Suprapubic skin (tissue), 4 donors: Measurements from ENCODE around the gene PSMD11. TPM values are rescaled to one million over a fixed set of nuclear protein-coding genes. Genes with fewer than 3 reads are reported as not detected.
A peak's percentile ranks its signal among the peaks of the same experiment; 100 is the strongest.

ENCODE experiments used
- DNase-seq, 2 donors: peaks; one replicate each; pipeline ENCODE4 v3.0.0-alpha.2; 2019; ENCODE audit warnings: low spot score in 2 of 2
- H3K27ac ChIP-seq: fragments of 200-600 bp; sonication (generic); one replicate; pipeline ENCODE4 v1.5.1; 2019
- H3K27me3 ChIP-seq: fragments of 200-600 bp; sonication (generic); one replicate; pipeline ENCODE4 v1.5.1; 2019
- H3K36me3 ChIP-seq: fragments of 200-600 bp; sonication (generic); one replicate; pipeline ENCODE4 v1.5.1; 2019
- H3K4me1 ChIP-seq: fragments of 200-600 bp; sonication (generic); one replicate; pipeline ENCODE4 v1.5.1; 2019
- H3K4me3 ChIP-seq: fragments of 200-600 bp; sonication (generic); one replicate; pipeline ENCODE4 v1.5.1; 2019; ENCODE audit warnings: mild to moderate bottlenecking
- H3K9me3 ChIP-seq: fragments of 200-600 bp; sonication (generic); one replicate; pipeline ENCODE4 v1.5.1; 2019
- CTCF ChIP-seq, 2 donors: fragments of 200-600 bp in 1 of 2; fragments of 450-650 bp in 1 of 2; sonication (generic) in 1 of 2; IDR thresholded peaks; one replicate each; pipeline ENCODE4 v1.5.1; 2016 to 2019; ENCODE audit warnings: antibody characterized with exemption in 2 of 2, mild to moderate bottlenecking in 1 of 2, moderate library complexity in 1 of 2
- EP300 ChIP-seq: sonication (generic); formaldehyde crosslinking; IDR thresholded peaks from one replicate; pipeline ENCODE4 v1.6.1; 2017; ENCODE audit warnings: antibody characterized with exemption
- POLR2A ChIP-seq, 2 donors: fragments of 450-650 bp; IDR thresholded peaks; one replicate each; pipeline ENCODE4 v1.6.1; 2017; ENCODE audit warnings: antibody characterized with exemption in 2 of 2, mild to moderate bottlenecking in 2 of 2, moderate library complexity in 2 of 2
- POLR2AphosphoS5 ChIP-seq, 3 donors: sonication (generic); formaldehyde crosslinking; IDR thresholded peaks; one replicate each; pipeline ENCODE4 v1.6.1; 2017; ENCODE audit warnings: antibody characterized with exemption in 3 of 3
- WGBS: methylation state at CpG from one replicate; pipeline ENCODE4 v1.1.5; 2018; 5-methylcytosine and 5-hydroxymethylcytosine counted together
- total RNA-seq, 4 donors: library from RNA; depleted of rRNA; stranded (reverse); fragments of >200 nt; gene quantifications; one replicate each; pipeline ENCODE4 v1.1.0, GENCODE V29; 2016

The PSMD11 gene
- total RNA-seq, 4 donors from 2014 or later: 52.3 to 59.9 (median 57.7) TPM

GRCh38 chr17:32492648-32493289 lies 48.5 kb downstream of the PSMD11 start:
- Histone ChIP-seq H3K4me3 (no peak overlapping the region), H3K36me3 (no peaks in the 10 kb centered on the region), H3K9me3 (no peaks in the 10 kb centered on the region), H3K4me1 (peaks cover 8% of the 10 kb centered on the region), H3K27me3 (no peaks in the 10 kb centered on the region), H3K27ac (no peak overlapping the region)
- TF ChIP-seq POLR2AphosphoS5 (IDR thresholded peaks at IDR 0.05) (no peak), POLR2A (IDR thresholded peaks at IDR 0.05) (no peak), CTCF (IDR thresholded peaks at IDR 0.05) (no peak), EP300 (no peak)
- DNase-seq: no peak
- WGBS: 92% methylated on average over 7 of the region's 7 CpGs

- WGBS: 96% methylated on average over 5 of the region's 15 CpGs
- Histone ChIP-seq H3K4me3 (no peak overlapping the region), H3K4me1 (peaks cover 5% of the 10 kb centered on the region), H3K9me3 (no peaks in the 10 kb centered on the region), H3K27me3 (no peaks in the 10 kb centered on the region), H3K27ac (no peak overlapping the region), H3K36me3 (no peaks in the 10 kb centered on the region)
- no peak for DNase-seq
- TF ChIP-seq POLR2A (IDR thresholded peaks at IDR 0.05): no peak
These were observed 49.3 kb downstream of the PSMD11 start for GRCh38 chr17:32493571-32493970.

- H3K27ac ChIP-seq: no peak overlapping the region
- peaks cover 5% of the 10 kb centered on the region for H3K4me1 ChIP-seq
- TF ChIP-seq POLR2A (IDR thresholded peaks at IDR 0.05) (no peak), POLR2AphosphoS5 (IDR thresholded peaks at IDR 0.05) (no peak), CTCF (IDR thresholded peaks at IDR 0.05) (no peak), EP300 (no peak)
- no peaks in the 10 kb centered on the region for H3K27me3 ChIP-seq
- WGBS: 87% methylated on average over 10 of the region's 11 CpGs
- DNase-seq: no peak
- no peaks in the 10 kb centered on the region for H3K9me3 ChIP-seq
- H3K36me3 ChIP-seq: no peaks in the 10 kb centered on the region
- no peak overlapping the region for H3K4me3 ChIP-seq
These were observed 49.7 kb downstream of the PSMD11 start for GRCh38 chr17:32493976-32494513.

- H3K36me3 ChIP-seq: no peaks in the 10 kb centered on the region
- no peak overlapping the region for H3K4me3 ChIP-seq
- no peaks in the 10 kb centered on the region for H3K9me3 ChIP-seq
- WGBS: 85% methylated on average over 22 of the region's 34 CpGs
- H3K4me1 ChIP-seq: peaks cover 4% of the 10 kb centered on the region
- peak in 1 of 2 donors; percentile 76 for DNase-seq
- no peaks in the 10 kb centered on the region for H3K27me3 ChIP-seq
- TF ChIP-seq EP300 (no peak), CTCF (IDR thresholded peaks at IDR 0.05) (no peak), POLR2A (IDR thresholded peaks at IDR 0.05) (no peak), POLR2AphosphoS5 (IDR thresholded peaks at IDR 0.05) (no peak)
- H3K27ac ChIP-seq: no peak overlapping the region
These were observed 50.5 kb downstream of the PSMD11 start for GRCh38 chr17:32494621-32495358.

- 49% methylated on average over 17 of the region's 45 CpGs for WGBS
- H3K4me1 ChIP-seq: no peaks in the 10 kb centered on the region
- H3K36me3 ChIP-seq: no peaks in the 10 kb centered on the region
- H3K27me3 ChIP-seq: no peaks in the 10 kb centered on the region
- H3K27ac ChIP-seq: no peak overlapping the region
- TF ChIP-seq CTCF (IDR thresholded peaks at IDR 0.05): no peak
- no peak for TF ChIP-seq POLR2A (IDR thresholded peaks at IDR 0.05)
- TF ChIP-seq EP300: no peak
- no peak for TF ChIP-seq POLR2AphosphoS5 (IDR thresholded peaks at IDR 0.05)
- no peaks in the 10 kb centered on the region for H3K9me3 ChIP-seq
- DNase-seq: peak in 1 of 2 donors; percentile 80
- H3K4me3 ChIP-seq: no peak overlapping the region
These were observed 51.3 kb downstream of the PSMD11 start for GRCh38 chr17:32495359-32496231.
